ENCODE data around the gene COG5.

Gene COG5

GRCh38 chr7:107353701-107354100, 210.0 kb downstream of the COG5 start:
- DNase-seq (ENCODE audit: extremely low read depth, insufficient read length): no peak

GRCh38 chr7:107345898-107346297, 217.8 kb downstream of the COG5 start:
- no peak for TF ChIP-seq CTCF (IDR thresholded peaks at IDR 0.05; ENCODE audit: insufficient read depth, low read length, poor library complexity, severe bottlenecking)
- H3K27me3 ChIP-seq (replicated peaks; ENCODE audit: control insufficient read depth, insufficient read depth, low read length): no peaks in the 10 kb centered on the region
- no peaks in the 10 kb centered on the region for H3K36me3 ChIP-seq (ENCODE audit: control insufficient read depth, insufficient read depth, low read length)
- DNase-seq (ENCODE audit: extremely low read depth, insufficient read length): no peak
- no peak overlapping the region for H3K4me3 ChIP-seq (replicated peaks; ENCODE audit: low read depth, low read length)

More at GRCh38 chr7:107353701-107354100, 210.0 kb downstream of the COG5 start:
- Histone ChIP-seq H3K27me3 (replicated peaks; ENCODE audit: control insufficient read depth, insufficient read depth, low read length) (no peaks in the 10 kb centered on the region), H3K4me3 (replicated peaks; ENCODE audit: low read depth, low read length) (no peak overlapping the region), H3K36me3 (ENCODE audit: control insufficient read depth, insufficient read depth, low read length) (no peaks in the 10 kb centered on the region)
- no peak for TF ChIP-seq CTCF (IDR thresholded peaks at IDR 0.05; ENCODE audit: insufficient read depth, low read length, poor library complexity, severe bottlenecking)

GRCh38 chr7:107344799-107345198, 218.9 kb downstream of the COG5 start:
- Histone ChIP-seq H3K27me3 (replicated peaks; ENCODE audit: control insufficient read depth, insufficient read depth, low read length) (no peaks in the 10 kb centered on the region), H3K4me3 (replicated peaks; ENCODE audit: low read depth, low read length) (no peak overlapping the region), H3K36me3 (ENCODE audit: control insufficient read depth, insufficient read depth, low read length) (no peaks in the 10 kb centered on the region)
- no peak for DNase-seq (ENCODE audit: extremely low read depth, insufficient read length)
- no peak for TF ChIP-seq CTCF (IDR thresholded peaks at IDR 0.05; ENCODE audit: insufficient read depth, low read length, poor library complexity, severe bottlenecking)

GRCh38 chr7:107344286-107344685, 219.4 kb downstream of the COG5 start:
- TF ChIP-seq CTCF (IDR thresholded peaks at IDR 0.05; ENCODE audit: insufficient read depth, low read length, poor library complexity, severe bottlenecking): no peak
- H3K27me3 ChIP-seq (replicated peaks; ENCODE audit: control insufficient read depth, insufficient read depth, low read length): no peaks in the 10 kb centered on the region
- DNase-seq (ENCODE audit: extremely low read depth, insufficient read length): no peak
- no peaks in the 10 kb centered on the region for H3K36me3 ChIP-seq (ENCODE audit: control insufficient read depth, insufficient read depth, low read length)
- H3K4me3 ChIP-seq (replicated peaks; ENCODE audit: low read depth, low read length): no peak overlapping the region

- Histone ChIP-seq H3K27me3 (replicated peaks; ENCODE audit: control insufficient read depth, insufficient read depth, low read length) (no peaks in the 10 kb centered on the region), H3K36me3 (ENCODE audit: control insufficient read depth, insufficient read depth, low read length) (no peaks in the 10 kb centered on the region), H3K4me3 (replicated peaks; ENCODE audit: low read depth, low read length) (no peak overlapping the region)
- DNase-seq (ENCODE audit: extremely low read depth, insufficient read length): no peak
- no peak for TF ChIP-seq CTCF (IDR thresholded peaks at IDR 0.05; ENCODE audit: insufficient read depth, low read length, poor library complexity, severe bottlenecking)
Measured at GRCh38 chr7:107338080-107338479, 225.6 kb downstream of the COG5 start.
